ENCODE results near the gene ASAP2.

GRCh38 chr2:9232166-9232479 is 25.5 kb downstream of the ASAP2 start:
- TF ChIP-seq, protein P1, sequence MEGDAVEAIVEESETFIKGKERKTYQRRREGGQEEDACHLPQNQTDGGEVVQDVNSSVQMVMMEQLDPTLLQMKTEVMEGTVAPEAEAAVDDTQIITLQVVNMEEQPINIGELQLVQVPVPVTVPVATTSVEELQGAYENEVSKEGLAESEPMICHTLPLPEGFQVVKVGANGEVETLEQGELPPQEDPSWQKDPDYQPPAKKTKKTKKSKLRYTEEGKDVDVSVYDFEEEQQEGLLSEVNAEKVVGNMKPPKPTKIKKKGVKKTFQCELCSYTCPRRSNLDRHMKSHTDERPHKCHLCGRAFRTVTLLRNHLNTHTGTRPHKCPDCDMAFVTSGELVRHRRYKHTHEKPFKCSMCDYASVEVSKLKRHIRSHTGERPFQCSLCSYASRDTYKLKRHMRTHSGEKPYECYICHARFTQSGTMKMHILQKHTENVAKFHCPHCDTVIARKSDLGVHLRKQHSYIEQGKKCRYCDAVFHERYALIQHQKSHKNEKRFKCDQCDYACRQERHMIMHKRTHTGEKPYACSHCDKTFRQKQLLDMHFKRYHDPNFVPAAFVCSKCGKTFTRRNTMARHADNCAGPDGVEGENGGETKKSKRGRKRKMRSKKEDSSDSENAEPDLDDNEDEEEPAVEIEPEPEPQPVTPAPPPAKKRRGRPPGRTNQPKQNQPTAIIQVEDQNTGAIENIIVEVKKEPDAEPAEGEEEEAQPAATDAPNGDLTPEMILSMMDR (IDR thresholded peaks at IDR 0.05; ENCODE audit: low read length) = no peak
- TF ChIP-seq EZH2 (IDR thresholded peaks at IDR 0.05; ENCODE audit: borderline replicate concordance, low read length) = no peak
